Right lung (tissue), 10 donors: ENCODE measurements around the gene METTL22. TPM values are rescaled to one million over a fixed set of nuclear protein-coding genes. Genes with fewer than 3 reads are reported as not detected.
A peak's percentile ranks its signal among the peaks of the same experiment; 100 is the strongest.

Source experiments
- DNase-seq, 2 donors: peaks; one replicate each; pipeline ENCODE4 v3.0.0-alpha.2; 2013
- long read RNA-seq, 8 donors: transcript quantifications; one replicate each; lab custom pipeline, GENCODE V29; 2026
- polyA plus RNA-seq, 5 donors: library from polyadenylated mRNA; unstranded; fragments of 120-200 nt; gene quantifications; one replicate each; pipeline versions ENCODE4 v1.2.1 to v1.2.3, GENCODE V29; 2013; ENCODE audit warnings: inconsistent platforms in 1 of 5, low replicate concordance in 1 of 5; ENCODE audit not compliant: insufficient read length in 5 of 5, insufficient read depth in 1 of 5

Gene METTL22
- polyA plus RNA-seq, result 10 to 100 TPM; 24.4 to 33.6 (median 26.8) TPM
- long read RNA-seq, donor 1, full-length matches to known transcripts, result 2 of 2 reads
- long read RNA-seq, donor 1, partial matches to known transcripts, result 0 of 2 reads
- long read RNA-seq, donor 1, other reads (novel, unspliced or antisense), result 0 of 2 reads
- long read RNA-seq, donor 2, full-length matches to known transcripts, result 1 of 1 reads
- long read RNA-seq, donor 2, partial matches to known transcripts, result 0 of 1 reads
- long read RNA-seq, donor 2, other reads (novel, unspliced or antisense), result 0 of 1 reads
- long read RNA-seq, donor 3, partial matches to known transcripts, result 0 of 1 reads
- long read RNA-seq, donor 3, other reads (novel, unspliced or antisense), result 0 of 1 reads
- long read RNA-seq, donor 4, result 0 reads
- long read RNA-seq, donor 5, full-length matches to known transcripts, result 4 of 4 reads
- long read RNA-seq, donor 5, partial matches to known transcripts, result 0 of 4 reads
- long read RNA-seq, donor 5, other reads (novel, unspliced or antisense), result 0 of 4 reads
- long read RNA-seq, donor 6, full-length matches to known transcripts, result 3 of 3 reads
- long read RNA-seq, donor 6, partial matches to known transcripts, result 0 of 3 reads
- long read RNA-seq, donor 6, other reads (novel, unspliced or antisense), result 0 of 3 reads
- long read RNA-seq, donor 7, partial matches to known transcripts, result 0 of 2 reads
- long read RNA-seq, donor 7, other reads (novel, unspliced or antisense), result 0 of 2 reads
- long read RNA-seq, donor 8, partial matches to known transcripts, result 0 of 2 reads
- long read RNA-seq, donor 8, other reads (novel, unspliced or antisense), result 0 of 2 reads

DNA sequence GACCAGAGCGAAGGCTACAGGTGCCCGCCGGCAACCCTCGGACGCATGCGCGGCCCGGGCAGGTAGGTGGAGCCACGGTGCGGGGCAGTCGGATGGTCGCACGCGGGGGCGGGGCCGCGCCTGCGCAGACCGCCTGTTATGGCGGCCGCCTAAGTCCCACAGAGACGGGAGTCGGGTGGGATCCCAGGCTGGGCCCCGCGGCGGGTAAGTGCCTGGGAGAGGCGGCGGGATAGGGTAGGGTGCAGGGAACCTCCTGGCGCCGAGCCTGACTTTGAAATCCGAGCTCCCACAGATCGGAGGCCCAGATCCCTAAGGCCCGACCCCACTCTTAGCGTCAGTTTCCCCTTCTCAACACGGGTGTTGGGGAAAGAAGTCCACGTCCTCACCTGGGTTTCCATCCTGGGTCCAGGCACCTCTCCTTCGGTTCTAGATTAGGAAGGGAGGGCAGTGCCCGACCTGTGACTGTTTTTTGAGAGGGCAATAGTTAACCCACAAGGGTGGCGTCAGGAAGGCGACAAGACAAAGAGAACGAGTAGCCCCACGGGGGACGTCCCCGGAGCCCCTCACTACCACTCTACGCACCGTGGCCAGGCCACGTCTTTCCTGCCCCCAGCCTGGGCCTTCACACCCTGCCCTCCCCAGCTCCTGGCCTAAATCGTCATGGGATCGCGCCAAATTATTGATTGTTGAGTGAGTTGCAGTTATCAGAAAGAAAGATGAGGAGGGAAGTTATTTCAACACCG, at the start of gene METTL22:
METTL22 (plus strand) TSS at position 127 of the 743 bp plus-strand sequence. CDS start 3,968 bp downstream, outside the sequence.
- DNase-seq, result peak; percentile 87 to 89

- DNase-seq, result no peak
These were observed 49.2 kb upstream of the METTL22 start for GRCh38 chr16:8572063-8572918.

GRCh38 chr16:8572919-8573724, 48.4 kb upstream of the METTL22 start:
- DNase-seq, result no peak

- DNase-seq, result no peak
These were observed 46.1 kb upstream of the METTL22 start for GRCh38 chr16:8575399-8575798.

DNA sequence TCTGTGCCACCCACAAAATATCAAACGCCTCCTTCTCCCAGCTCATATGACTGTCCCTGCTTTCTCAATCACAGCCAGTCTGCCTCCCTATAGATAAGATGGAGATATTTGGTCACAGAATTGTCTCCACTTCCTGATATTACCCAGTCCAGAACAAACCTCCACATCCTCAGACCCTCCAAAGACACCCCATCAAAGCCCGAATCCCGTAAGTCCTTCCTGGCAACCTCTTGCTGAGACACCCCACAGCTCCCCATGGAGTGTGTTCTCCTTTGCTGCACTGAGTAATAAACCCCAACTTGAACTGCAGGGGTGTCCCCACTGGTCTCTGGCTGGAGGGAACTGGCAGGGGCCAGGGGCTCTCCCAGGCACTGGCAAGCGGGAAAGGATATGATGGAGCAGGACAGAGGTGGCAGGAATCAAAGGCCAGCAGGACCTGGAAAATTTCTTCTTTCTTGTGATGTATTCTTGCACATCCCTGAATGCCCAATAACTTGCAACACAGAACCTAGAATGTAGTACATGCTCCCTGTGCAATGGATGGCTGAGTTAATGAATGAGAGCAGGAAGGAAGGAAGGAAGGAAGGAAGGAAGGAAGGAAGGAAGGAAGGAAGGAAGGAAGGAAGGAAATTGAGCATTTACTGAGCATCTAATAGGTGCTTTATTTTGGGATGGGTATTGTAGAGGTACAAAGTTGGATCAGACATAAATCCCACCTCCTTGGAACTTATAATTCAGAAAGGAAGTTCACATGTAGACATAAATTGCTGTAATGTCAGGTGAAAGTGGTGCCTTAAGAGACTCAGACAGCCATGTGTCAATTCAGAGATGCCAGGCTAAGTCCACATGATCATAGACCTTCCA, 45.1 kb upstream of the METTL22 start:
- DNase-seq, result no peak

- no peak for DNase-seq
These were observed 43.7 kb upstream of the METTL22 start for GRCh38 chr16:8577678-8578304.

- no peak for DNase-seq
These were observed 41.9 kb upstream of the METTL22 start for GRCh38 chr16:8579559-8579958.

DNA sequence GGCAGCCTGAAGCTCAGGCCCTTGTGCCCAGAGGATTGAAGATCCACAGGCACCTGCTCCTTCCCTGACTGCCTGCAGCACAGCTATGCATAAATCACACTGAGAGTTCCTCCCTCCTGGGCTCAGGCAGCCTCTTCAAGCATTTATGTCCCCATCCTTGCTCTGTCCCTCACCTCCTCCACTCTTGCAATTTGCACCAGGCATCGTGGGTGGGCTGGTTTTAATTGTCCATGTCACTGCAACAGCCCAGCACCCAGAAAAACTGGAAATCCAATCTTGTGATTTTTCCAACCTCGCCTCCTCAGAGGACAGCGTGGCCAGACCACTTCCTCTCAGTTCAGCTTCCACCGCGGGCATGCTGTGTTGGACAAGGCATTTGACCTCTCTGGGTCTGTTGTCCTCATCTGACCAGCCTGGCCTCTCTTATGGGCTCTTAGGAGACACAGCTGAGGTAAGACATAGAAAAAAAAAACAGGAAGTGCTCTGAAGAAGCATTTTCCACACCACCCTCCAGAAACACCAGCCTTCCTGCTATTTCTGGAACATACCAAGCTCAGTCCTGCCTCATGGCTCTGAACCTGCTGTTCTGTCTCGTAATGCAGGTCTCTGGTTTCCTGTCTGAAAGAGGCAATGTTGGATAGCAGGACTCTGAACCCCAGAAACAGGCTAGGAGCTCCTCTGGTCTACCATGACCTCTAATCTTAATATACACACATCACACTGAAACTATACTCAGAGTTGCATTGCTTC, 39.5 kb upstream of the METTL22 start:
- no peak for DNase-seq

DNA sequence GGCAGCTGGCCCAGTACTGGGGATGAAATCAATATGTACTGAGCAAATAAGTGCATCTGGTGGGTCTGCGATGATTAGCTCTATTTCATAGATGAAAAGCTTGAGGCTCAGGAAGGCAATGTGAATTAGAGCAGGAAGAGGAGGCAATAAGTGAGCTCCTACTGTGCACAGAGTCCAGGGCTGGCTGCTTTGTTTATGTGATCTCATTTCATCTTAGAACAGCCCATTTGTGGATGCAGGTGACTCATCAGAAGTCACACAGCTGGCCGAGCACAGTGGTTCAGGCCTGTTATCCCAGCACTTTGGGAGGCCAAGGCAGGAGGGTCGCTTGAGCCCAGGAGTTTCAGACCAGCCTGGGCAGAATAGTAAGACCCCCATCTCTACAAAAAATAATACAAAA, 38.3 kb upstream of the METTL22 start:
- DNase-seq, result no peak

DNA sequence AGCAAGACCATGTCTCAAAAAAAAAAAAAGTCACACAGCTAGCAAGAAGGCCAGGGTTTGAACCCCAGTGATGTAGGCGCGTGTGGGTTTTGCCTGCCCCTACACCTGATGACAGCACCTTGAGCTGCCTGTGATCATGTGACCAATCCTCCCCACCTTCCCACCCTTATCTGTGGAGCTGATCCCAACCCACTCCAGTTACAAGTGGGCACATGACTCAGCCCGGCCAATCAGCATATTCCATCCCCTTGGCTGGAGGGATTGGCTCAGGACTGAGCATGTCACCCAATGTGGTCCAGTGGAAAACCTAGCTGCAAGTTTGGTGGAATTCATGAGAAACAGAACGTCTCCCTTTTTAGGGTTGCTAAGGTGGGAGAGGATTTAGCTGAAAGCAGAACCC, 37.8 kb upstream of the METTL22 start:
- DNase-seq, result no peak

DNA sequence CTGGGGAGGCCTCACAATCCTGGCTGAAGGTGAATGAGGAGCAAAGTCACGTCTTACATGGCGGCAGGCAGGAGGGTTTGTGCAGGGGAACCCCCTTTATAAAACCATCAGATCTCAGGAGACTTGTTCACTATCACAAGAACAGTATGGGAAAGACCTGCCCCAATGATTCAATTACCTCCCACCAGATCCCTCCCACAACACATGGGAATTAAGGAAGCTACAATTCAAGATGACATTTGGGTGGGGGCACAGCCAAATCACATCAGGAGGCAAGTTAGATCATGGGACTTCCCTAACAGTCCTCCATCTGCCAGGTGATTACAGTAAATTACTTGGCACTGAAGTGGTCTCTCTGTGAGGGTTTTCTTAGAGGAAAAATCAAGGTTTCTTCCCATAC, 36.5 kb upstream of the METTL22 start:
- DNase-seq, result no peak

DNA sequence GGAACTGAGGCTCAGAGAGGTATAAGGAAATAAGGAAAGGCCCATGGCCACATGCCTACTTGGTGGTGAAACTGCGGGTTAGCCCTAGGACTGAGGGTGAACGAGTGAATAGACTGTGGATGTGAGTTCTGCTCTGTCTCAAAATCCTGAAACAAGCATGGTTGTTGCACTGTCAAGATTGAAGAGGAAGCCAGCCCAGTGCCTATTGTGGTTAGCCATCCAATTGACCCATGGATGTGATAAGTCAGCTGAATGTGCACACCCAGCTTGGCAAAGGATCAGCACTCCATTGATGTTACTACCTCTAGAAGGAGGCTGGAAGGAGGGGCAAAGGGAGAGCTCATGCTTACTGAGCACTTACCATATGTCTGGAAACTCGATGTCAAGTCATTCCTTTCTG, 35.6 kb upstream of the METTL22 start:
- no peak for DNase-seq

DNA sequence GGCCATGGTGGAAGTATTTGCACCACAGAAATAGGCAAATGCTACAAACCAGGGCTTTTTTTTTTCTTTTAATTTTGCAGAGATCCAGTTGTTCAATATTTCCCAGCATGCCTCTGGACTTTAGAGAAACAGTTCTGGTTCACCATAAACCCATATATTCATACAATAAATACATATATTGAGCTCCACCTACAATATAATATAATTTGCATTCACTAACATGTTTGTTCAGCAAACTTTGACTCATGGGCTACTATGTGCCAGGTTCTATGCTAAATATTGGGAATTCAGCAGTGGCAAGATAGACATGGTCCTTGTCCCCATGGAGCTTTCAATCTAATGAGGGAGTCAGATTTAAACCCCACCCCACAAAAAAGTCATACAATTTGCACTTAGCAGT, 34.4 kb upstream of the METTL22 start:
- DNase-seq, result no peak

GRCh38 chr16:8588682-8589056, 32.8 kb upstream of the METTL22 start:
- DNase-seq, result no peak

- no peak for DNase-seq
These were observed 32.2 kb upstream of the METTL22 start for GRCh38 chr16:8589057-8589899.

GRCh38 chr16:8589900-8590688, 31.4 kb upstream of the METTL22 start, which contains the start of gene TMEM114:
Gene TMEM114, minus strand, starts transcription at chr16:8590511. Its CDS starts 673 bp downstream, at chr16:8589838.
- DNase-seq, result no peak
